ENCODE results near the gene IRX2.
A peak's percentile ranks its signal among the peaks of the same experiment; 100 is the strongest.

IRX2 gene

DNA sequence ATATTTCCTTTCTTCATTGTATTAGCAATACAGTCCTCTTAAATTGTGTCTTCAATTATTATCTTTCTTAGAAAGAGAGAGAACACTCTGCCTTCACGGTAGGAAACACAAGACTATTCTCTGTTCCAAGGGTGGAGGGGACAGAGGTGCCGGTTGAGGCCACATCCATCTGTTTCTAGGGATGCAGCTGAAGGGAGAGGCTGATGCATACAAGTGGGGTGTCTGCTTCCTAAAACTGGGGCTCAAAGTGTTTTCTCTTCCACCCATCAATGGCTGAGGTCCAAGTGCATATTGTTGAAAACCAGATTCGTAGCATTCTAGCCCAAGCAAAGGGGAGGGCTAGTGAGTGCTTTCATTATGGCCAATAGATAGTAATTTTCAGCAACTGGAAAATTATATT lies 9.5 kb downstream of the IRX2 start:
- DNase-seq (ENCODE audit: low read depth, low spot score), result no peak

DNA sequence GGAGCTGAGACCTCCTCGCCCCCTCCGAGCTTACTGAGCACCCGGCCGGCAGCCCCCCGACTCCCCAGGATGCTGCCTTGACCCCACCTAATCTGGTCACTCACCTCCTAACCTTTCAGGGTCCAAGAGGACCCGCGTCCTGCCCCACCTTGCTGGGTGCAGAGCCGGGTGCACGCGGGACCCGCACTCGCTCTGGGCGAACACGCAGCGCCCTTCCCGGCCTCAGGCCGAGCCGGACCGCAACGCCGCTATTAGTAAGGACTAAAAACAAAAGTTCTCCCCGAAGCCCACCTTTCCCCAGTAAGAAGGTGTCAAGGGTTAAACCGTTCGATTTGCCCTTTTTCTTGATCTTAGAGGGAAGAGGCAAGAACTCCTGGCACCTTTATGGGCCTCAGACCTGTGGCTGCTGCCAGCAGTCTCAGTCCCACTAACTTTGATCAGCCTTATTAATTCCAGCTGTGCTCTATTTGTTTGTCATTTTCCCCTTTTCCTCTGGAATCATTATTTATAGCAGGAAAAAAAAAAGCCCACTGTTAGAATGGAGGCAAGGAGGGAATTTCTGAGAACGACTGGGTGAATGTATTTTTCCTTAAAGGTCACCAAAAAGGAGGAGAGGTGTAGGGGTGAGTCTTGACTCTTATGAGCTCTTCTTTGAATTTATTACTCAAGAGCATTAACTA lies 10.5 kb downstream of the IRX2 start:
- DNase-seq (ENCODE audit: low read depth, low spot score), result peak; percentile 61

DNA sequence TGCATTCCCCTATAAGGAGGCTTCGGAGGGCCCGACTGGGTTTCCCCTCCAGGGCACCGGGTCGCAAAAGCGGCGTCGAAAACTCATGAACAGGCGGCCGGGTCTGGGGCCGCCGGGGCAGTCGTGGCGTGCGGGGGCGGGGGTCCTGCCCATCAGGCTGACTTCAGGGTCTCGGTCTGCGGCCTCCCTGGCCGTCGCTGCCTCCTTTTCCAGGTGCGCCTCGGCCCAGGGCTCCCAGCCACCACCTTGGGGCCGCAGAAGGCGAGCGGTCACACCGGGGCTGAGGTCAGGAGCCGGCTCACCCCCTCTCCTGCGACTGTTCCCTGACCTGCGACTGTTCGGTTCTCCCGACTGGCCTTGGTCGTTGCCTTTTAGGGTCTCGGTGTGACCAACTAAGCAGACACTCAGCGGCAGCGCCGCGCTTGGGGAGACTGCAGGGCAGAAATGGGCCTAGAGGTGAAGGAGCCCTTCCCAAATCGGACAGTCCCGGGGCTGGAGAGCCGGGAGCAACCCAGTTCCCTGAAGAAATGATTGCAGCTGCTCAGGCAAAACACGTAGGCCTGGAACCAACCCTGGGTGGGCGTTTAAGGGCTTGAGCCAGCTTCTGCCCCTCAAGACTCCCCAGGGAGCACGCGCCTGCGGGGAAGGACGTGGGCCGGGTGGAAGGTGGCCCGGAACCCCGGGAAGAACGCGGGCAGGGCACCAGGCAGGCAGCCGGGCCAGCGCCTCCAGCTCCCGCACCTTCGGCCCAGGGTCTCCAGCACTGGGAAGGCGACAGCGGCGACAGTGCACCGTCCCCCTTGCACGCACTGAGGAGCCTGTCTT lies 11.2 kb downstream of the IRX2 start:
- peak; percentile 76 for DNase-seq (ENCODE audit: low read depth, low spot score)

DNA sequence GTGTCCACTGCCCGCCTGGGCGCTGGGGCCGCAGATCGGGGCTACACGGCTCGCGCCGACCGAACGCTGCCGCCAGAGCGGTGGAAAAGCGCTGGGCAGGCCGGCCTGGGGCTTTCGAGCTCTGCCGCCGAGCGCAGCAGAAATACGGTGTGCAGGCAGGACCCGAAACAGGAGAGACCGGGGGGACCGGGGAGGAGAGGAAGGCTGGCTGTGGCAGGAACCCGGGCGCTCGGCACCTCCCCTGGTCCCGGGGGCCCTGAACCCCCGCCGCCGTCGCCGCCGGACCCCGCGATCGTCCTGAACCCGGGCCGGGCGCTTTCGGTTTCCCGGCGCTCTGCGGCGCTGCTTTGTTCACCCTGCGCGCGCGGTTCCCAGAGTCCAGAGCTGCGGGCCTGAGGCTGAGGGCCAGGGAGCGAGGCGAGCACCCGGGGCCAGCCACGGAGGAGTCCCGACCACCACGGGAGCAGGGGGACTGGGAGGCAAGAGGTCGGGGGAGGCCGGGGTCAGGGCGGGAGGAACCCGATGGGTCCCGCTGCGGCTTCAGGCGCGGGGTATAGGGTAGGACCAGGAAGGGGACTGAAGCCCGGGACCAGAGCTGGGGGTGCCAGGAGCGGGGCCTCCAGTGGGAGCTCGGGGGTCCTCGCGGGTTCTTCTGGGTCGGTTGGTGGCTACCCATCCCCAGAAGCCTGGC lies 12.0 kb downstream of the IRX2 start:
- DNase-seq (ENCODE audit: low read depth, low spot score), result peak; percentile 63

DNA sequence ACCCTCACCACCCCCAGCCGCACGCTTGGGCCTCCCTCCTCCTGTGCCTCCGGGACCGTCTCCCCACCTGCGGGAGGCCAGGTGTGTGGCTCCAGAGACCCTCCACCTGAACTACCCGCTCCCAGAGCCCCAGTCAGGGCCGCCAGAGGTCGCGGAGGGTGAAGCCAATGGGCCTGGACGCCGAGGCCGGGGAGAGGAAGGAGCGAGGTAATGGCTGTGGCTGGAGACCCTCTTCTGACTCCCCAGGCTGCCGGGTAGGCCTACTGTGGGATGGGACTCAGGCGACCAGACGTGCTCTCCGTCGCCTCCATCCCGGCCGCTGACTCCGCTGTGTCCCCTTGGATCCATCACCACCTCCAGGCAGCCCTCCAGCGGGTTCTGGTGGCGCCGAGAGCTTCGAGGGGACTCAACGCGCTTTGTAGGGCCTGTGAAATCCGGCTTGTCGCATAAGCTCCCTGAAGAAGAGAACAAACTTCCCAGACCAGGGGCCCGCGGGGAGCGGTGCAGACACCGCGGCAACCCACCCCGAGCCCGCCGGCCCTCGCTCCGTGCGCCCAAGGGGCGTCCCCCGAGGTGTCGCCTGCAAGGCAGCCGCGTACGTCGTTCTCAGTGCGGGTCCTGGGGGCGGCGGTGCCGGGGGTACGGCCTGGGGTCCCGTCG lies 12.6 kb downstream of the IRX2 start:
- peak; percentile 51 for DNase-seq (ENCODE audit: low read depth, low spot score)

DNA sequence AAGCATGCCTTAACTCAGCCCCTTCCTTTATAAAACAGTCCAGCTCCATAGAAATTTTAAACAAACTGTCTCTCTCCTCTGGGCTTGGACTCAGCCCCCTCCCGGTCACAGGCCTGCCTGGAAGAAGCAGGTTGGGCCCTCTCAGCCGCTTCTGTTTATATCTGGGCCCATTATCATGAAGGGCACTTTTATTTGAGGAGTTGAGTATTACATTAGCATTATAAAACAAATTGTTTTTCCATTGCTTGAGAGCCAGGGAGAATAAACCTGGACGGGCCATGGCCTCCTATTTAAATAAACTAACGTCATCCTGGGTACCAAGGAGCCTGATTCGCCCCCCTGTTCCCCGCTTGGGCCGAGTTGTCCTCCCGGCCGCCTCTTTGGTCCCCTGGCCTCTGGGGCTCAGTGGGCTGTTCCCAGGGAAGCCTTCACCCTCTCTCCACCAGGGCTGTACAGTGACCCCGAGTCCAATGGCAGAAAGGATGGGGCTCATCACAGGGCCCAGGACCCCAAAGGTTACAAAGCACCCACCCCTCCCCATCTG lies 13.2 kb downstream of the IRX2 start:
- DNase-seq (ENCODE audit: low read depth, low spot score), result peak; percentile 10

DNA sequence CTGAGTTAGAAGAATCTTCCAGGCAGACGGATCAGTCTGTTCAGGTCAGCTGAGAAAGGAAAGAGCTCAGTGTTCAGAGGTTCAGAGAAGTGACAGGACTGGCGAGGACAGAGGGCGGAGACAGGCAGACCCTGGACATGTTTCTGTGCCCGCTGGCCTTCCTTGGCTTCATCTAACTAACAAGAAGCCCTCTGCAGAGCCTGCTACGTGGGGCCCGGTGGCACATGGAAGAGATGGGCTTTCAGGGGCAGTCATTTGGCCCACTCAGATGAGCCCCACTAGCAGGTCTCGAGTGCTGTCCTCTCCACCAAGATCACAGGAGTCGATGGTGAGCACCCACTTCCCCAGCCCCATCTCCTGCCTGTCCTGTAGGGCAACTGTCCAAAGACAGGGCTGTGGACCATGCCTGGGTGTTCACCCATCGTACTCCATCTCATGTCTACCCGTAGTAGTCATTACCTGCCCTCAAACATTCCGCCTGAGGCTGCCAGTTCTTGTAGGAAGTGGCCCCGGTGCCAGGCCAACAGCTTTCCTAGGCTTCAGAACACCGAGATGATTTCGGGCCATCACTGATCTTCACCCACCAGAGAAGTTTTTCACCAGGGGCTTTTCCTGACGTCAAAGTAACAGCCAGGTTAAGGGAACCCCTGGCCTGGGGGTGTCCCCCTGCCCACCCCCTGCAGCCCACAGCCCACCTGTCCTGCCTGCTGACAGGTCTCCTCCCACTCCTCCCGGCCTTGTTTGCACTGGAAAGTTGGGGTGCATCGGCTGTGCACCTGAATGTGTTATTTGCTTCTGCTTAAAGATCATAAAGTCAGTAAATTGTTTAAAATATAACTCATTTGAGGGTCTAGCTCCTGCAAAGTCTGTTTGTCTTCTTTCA lies 14.0 kb downstream of the IRX2 start:
- DNase-seq (ENCODE audit: low read depth, low spot score), result no peak

DNA sequence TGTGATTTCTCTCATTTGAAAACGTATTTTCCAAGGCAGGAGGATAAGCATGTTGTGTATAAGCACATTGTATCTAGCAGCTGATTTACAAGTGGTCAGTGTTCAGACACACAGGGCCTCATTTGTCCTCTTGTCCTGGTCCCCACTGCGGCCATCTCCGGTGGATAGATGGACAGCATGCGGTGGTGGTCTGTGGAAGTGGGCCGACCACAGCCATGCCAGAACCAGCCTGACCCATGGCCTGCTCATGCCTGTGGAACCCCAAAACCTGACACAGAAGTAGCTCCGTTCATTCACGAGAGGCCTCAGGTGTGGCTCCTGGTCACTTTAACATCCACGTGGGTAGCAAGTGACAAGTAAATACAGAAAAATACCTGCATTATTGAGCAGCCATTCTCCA lies 14.6 kb downstream of the IRX2 start:
- DNase-seq (ENCODE audit: low read depth, low spot score), result no peak

DNA sequence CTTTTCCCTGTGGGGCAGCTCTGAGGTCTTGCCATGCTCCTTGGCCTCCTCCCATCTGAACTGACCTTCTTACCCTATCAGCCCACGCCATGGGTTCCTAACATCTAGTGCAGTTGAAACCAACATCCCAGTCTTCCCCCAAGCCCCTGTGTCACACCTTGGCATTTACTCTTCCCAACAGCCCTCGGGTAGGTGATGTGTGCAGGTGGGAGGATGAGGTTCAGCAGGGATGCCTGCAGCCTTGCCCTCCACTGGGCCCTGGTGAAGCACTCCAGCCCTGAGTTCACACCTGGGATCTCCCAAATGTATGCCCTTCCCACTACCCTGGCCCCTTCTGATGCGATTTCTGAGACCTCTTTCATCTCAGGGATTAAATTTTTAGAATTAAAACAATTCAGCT lies 15.5 kb downstream of the IRX2 start:
- no peak for DNase-seq (ENCODE audit: low read depth, low spot score)

DNA sequence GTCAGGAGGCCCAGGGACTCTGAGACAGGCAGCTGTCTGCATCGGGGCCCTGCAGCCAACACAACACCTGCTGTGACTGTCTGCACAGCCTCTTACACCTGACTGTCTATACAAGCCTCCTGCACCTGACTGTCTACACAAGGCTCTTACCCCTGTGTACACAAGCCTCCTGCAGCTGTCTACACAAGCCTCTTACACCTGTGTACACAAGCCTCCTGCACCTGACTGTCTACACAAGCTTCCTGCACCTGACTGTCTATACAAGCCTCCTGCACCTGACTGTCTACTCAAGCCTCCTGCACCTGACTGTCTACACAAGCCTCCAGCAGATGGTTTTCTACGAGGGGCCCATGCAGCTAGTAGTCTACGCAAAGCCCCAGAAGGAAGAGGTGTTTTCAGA lies 18.6 kb downstream of the IRX2 start:
- DNase-seq (ENCODE audit: low read depth, low spot score), result no peak

DNA sequence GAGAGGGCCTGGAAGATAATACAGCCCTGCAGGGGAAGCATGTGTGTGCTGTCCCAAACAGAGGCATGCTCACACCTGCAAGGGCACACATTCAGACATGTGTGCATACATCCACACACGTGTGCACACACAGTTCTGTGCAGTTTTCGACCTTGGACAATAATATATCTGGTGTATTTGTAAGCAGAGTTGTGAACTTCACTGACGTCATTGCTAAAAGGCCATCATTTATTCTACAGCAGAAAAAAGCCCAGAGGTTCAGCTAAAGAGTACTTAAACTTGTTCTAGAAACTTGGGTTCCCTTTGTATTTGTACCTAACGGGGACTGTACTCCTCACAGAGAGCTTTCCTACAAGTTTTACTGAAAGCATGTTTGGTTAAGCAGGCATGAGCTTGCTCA lies 19.5 kb downstream of the IRX2 start:
- DNase-seq (ENCODE audit: low read depth, low spot score), result no peak

DNA sequence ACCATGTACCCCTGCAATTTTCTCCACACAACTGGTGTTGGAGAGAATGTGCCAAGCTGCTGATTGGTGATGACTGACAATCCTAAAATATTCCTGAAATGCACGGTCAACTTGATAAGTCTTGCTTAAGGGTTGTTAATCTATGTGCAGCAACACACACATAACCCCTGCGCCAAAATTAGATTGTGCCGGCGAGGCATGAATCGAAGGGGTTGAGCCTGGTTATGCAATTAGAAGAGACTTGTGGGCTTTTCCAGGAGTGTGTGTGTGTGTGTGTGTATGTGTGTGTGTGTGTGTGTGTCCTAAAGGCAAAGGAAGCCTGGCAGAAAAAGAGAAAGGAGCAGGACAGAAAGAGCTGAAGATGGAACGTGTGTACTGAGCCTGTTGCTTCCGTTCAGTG lies 22.3 kb downstream of the IRX2 start:
- DNase-seq (ENCODE audit: low read depth, low spot score), result no peak

DNA sequence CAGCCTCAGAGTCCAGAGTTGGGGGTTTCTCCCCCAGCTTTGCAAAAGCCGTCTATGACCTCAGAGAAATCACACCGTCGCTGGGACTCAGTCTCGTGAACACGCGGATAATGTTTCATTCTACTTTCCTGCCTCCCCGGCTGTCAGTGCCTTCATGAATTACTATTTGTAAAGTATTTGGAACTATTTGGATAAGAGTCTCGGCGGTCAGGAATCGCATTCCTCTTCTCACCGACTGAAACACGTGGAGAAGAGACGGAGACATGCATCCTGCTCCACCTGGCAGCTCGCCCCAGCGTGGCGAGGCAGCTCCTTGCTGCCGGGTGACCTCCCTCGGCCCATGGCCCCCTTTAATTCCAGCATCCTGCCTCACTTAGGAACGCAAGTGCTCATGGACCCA lies 23.9 kb downstream of the IRX2 start:
- DNase-seq (ENCODE audit: low read depth, low spot score), result no peak

DNA sequence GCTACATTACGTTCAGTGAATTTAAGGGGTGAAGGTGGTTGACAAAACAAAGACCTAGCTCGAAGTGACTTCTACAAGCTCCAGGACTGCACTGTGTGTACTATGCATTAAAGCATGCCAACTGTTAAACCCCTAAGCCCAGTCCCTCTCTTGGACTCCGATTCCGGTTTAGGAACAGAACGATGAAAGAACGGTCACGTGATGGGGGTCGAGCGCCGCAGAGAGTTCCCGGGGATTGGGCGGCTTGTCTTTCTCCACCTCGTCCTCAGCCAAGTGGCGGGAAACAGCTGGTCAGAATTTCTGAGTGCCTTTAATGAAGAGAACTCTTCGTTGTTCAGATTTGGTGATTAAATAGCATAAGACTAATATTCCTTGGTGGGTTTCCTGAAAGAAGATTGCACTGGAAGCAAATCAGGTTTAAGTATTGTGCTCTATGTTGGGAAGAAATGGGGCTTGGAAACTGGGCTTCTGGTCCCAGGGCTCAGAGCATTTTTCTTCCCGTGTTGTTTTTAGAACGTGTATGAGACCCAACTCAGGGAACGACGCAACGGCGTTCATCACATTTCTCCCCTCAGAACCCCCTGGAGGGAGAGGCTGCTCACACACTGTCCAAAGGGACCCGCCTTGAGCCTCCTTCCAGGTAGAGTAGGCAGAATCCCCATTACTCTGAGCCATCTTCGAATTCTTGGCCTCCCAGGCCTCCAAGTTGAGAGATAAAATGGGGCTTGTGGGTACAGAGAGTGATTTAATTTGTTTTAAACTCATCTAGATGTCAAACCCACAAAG lies 25.3 kb downstream of the IRX2 start:
- no peak for DNase-seq (ENCODE audit: low read depth, low spot score)

DNA sequence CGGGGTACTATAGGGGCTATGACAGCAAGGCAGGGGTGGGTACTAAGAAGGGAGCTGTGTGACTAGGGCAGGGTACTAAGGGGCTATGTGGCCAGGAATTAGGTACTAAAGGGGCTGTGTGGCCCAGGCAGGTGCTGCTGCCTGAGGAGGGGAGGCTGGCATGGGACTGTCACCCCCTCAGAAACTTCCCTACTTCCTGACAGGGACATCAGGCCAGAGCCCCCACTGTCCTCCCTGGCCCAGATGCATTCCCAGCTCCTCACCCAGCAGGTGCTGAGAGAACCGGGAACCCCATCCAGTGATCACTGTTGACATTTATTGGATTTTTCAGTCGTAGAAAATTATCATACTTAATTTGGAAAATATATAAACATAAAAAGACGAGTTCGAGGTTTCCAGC lies 26.6 kb downstream of the IRX2 start:
- DNase-seq (ENCODE audit: low read depth, low spot score), result no peak

DNA sequence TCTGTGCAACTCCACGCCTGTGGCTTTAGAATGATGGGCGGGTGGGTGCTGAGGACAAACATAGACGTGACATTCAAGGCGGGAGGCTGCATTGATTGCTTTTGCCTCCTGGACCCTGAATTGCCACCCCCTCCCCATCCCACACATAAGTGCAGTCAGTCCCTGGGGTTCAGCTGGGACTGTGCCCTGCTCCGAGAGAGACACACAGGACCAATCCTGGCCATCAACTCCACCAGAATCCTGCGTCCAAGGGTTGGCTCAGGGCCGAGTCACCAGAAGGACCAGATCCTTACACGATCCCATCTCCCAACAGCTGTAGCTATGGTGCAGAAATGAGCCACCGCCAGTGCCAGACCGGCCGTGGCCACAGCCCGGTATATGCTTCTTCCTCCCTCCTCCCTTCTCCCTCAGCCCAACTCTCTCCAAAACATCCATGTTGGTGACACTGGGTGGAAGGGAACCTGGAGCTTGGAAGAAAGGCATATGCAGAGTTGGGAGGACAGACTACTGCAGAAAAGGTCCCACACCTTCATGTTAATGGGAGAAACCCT lies 27.4 kb downstream of the IRX2 start:
- no peak for DNase-seq (ENCODE audit: low read depth, low spot score)

DNA sequence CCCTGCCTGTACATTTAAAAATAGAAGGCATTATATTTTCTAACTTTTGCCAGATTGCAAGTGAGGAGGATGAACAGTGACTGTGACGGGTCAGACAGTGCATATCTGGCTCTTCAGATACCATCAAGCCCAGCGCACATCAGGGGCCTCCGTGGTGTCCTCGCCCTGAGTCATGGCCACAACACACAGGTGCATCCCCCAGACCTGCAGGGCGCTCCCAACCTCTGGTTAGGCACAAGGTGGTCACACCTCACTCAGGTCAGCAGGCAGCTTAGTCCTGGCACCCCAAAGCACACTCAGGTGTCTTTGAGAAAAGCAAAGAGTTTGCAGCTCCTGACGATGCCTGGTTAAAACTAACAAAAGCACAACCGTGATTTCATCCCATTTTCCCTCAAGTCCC lies 28.6 kb downstream of the IRX2 start:
- no peak for DNase-seq (ENCODE audit: low read depth, low spot score)

DNA sequence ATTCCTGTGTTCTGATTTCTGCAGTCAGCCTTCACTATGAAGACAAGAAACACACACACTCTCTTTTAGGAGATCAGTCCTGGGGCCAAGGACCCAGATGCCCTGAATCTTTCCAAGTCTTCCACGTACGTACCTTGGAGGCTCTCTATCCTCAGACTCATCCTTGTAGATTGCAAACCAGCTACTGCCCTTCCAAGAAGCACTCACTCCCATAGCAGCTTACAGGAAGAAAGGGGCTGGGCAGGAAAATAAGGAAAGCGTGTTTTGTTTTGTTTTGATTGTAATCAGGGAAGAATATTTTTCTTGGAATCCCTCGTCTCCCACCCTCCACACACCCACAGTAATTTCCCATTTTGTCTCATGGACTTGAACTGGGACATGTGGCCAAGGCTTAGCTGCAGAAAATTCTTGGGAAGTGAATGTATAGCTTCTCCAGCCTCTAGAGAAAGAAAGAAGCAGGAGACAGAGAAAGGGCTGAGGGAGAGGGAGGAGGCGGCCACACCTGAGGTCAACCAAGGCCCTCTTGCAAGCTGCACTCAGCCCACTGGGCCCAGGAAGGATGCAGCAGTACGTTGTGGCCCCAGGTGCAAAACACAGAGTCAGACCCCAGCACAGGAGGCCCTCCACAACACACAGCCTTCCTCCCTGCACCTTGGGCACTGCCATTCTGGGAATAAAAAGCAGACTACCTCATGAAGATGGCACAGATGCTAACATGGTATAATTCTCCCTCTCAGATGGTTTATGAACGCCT lies 29.9 kb downstream of the IRX2 start:
- no peak for DNase-seq (ENCODE audit: low read depth, low spot score)

DNA sequence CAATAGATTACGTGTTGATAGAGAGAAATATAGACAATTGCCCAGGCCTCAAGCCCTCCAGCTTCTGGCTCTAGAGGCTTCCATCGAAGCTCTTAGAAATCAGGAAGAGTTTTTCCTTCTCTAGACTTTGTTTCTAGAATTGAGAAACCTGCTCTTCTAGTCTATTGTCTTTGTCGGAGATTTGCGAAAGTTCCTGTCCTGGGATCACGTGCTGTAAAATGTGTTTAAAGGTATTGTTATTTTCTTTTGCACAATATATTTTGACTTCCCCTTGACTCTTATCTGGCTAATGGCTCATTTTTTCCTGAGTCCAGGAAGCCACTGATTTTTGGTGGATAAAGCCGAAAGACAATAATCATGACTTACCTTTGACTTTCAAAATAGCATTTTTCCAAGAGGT lies 32.1 kb downstream of the IRX2 start:
- no peak for DNase-seq (ENCODE audit: low read depth, low spot score)
